ENCODE data around the gene ETNK2.

GRCh38 chr1:204110894-204111633, 40.8 kb downstream of the ETNK2 start:
- TF ChIP-seq FOS (IDR thresholded peaks at IDR 0.05; ENCODE audit: low read depth, low read length) (no peak), CTCF (conservative IDR thresholded peaks at IDR 0.05; ENCODE audit: low read depth, low read length) (no peak), POLR2A (IDR thresholded peaks at IDR 0.05; ENCODE audit: low read depth, low read length) (no peak), RAD21 (IDR thresholded peaks at IDR 0.05; ENCODE audit: low read length) (no peak), MAFK (IDR thresholded peaks at IDR 0.05; ENCODE audit: low read depth, low read length) (no peak), MAZ (IDR thresholded peaks at IDR 0.05; ENCODE audit: borderline replicate concordance, low read depth, low read length) (no peak), ELK1 (IDR thresholded peaks at IDR 0.05; ENCODE audit: borderline replicate concordance, low read depth, low read length) (no peak), MXI1 (IDR thresholded peaks at IDR 0.05; ENCODE audit: borderline replicate concordance, low read depth, low read length) (no peak), RFX5 (IDR thresholded peaks at IDR 0.05; ENCODE audit: low read depth, low read length) (no peak), BHLHE40 (IDR thresholded peaks at IDR 0.05; ENCODE audit: low read depth, low read length) (no peak), RCOR1 (IDR thresholded peaks at IDR 0.05; ENCODE audit: insufficient replicate concordance, low read length) (no peak), CHD1 (IDR thresholded peaks at IDR 0.05; ENCODE audit: low read depth, low read length) (no peak), SMC3 (IDR thresholded peaks at IDR 0.05; ENCODE audit: low read depth, low read length) (no peak)
- TF ChIP-seq, protein P1, sequence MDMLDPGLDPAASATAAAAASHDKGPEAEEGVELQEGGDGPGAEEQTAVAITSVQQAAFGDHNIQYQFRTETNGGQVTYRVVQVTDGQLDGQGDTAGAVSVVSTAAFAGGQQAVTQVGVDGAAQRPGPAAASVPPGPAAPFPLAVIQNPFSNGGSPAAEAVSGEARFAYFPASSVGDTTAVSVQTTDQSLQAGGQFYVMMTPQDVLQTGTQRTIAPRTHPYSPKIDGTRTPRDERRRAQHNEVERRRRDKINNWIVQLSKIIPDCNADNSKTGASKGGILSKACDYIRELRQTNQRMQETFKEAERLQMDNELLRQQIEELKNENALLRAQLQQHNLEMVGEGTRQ (IDR thresholded peaks at IDR 0.05; ENCODE audit: low read depth, low read length): no peak
